Smooth muscle cell (in vitro differentiated cells): Measurements from ENCODE around the gene VAV2. TPM values are rescaled to one million over a fixed set of nuclear protein-coding genes. Genes with fewer than 3 reads are reported as not detected.

Experiments used
- DNase-seq: peaks from one replicate; lab custom pipeline; 2025; ENCODE audit not compliant: unreplicated experiment; lab: John Stamatoyannopoulos, UW
- H2AFZ ChIP-seq: fragments of 200-600 bp; sonication (generic); 2 replicates; pipeline ENCODE4 v1.6.0; 2016; ENCODE audit warnings: antibody characterized with exemption, low read depth, mild to moderate bottlenecking
- H3F3A ChIP-seq: fragments of 200-600 bp; sonication (generic); 2 replicates; pipeline ENCODE4 v1.6.0; 2017; ENCODE audit warnings: antibody characterized with exemption, low read depth
- H3K27ac ChIP-seq: fragments of 200-600 bp; sonication (generic); 2 replicates; pipeline ENCODE4 v1.5.1; 2016; ENCODE audit warnings: low read depth, mild to moderate bottlenecking
- H3K27me3 ChIP-seq: fragments of 200-600 bp; sonication (generic); 2 replicates; pipeline ENCODE4 v1.6.1; 2016; ENCODE audit warnings: low read depth, mild to moderate bottlenecking
- H3K36me3 ChIP-seq: fragments of 200-600 bp; sonication (generic); 2 replicates; pipeline ENCODE4 v1.5.1; 2016; ENCODE audit warnings: low read depth
- H3K4me1 ChIP-seq: fragments of 200-600 bp; sonication (generic); 2 replicates; pipeline ENCODE4 v1.5.1; 2016; ENCODE audit warnings: low read depth
- H3K4me2 ChIP-seq: fragments of 200-600 bp; sonication (generic); 2 replicates; pipeline ENCODE4 v1.6.0; 2016; ENCODE audit warnings: mild to moderate bottlenecking
- H3K4me3 ChIP-seq: fragments of 200-600 bp; sonication (generic); 2 replicates; pipeline ENCODE4 v1.5.1; 2016; ENCODE audit warnings: mild to moderate bottlenecking
- H3K79me2 ChIP-seq: fragments of 200-600 bp; sonication (generic); 2 replicates; pipeline ENCODE4 v1.6.0; 2016; ENCODE audit warnings: low read depth, mild to moderate bottlenecking
- H3K9ac ChIP-seq: fragments of 200-600 bp; sonication (generic); 2 replicates; pipeline ENCODE4 v1.6.0; 2016; ENCODE audit warnings: low read depth
- H3K9me3 ChIP-seq: fragments of 200-600 bp; sonication (generic); replicated peaks from 2 replicates; pipeline ENCODE4 v1.5.1; 2016; ENCODE audit warnings: low read depth
- H4K20me1 ChIP-seq: fragments of 200-600 bp; sonication (generic); 2 replicates; pipeline ENCODE4 v1.6.0; 2016; ENCODE audit warnings: low read depth
- CTCF ChIP-seq: fragments of 200-600 bp; sonication (generic); IDR thresholded peaks from 2 replicates; pipeline ENCODE4 v1.5.1; 2017; ENCODE audit warnings: borderline replicate concordance, mild to moderate bottlenecking, antibody characterized with exemption; ENCODE audit not compliant: insufficient read depth, poor library complexity, severe bottlenecking
- WGBS: methylation state at CpG from one replicate; pipeline ENCODE4 v1.1.7; 2016; ENCODE audit warnings: low lambda C conversion rate; 5-methylcytosine and 5-hydroxymethylcytosine counted together
- polyA plus RNA-seq: library from polyadenylated mRNA; unstranded; fragments of >200 nt; fragmentation: Nextera tagmentation; extraction: Ambion mirVana; gene quantifications from 2 replicates; pipeline ENCODE4 v1.2.1, GENCODE V29; 2016
- total RNA-seq: library from RNA; depleted of rRNA; stranded (reverse); fragments of >200 nt; gene quantifications from 2 replicates; pipeline ENCODE4 v1.2.3, GENCODE V29; 2014

Gene VAV2
- total and polyA plus RNA-seq, 2 experiments from 2014 or later, result 26.2 to 35.3 TPM

GRCh38 chr9:133875131-133875530, 117.0 kb downstream of the VAV2 start:
- H3K4me3 ChIP-seq, result no peak overlapping the region
- H4K20me1 ChIP-seq, result peaks cover 5% of the 10 kb centered on the region
- peak overlapping the region; percentile 51 for H3K4me2 ChIP-seq
- peak overlapping the region; percentile 96 for H3K27ac ChIP-seq
- H3F3A ChIP-seq, result peaks cover 3% of the 10 kb centered on the region
- no peaks in the 10 kb centered on the region for H3K27me3 ChIP-seq
- H3K9ac ChIP-seq, result peak overlapping the region; percentile 81
- no peaks in the 10 kb centered on the region for H3K36me3 ChIP-seq
- no peaks in the 10 kb centered on the region for H3K9me3 ChIP-seq
- no peak for TF ChIP-seq CTCF
- DNase-seq, result no peak
- WGBS, result 73% methylated on average over 11 of the region's 11 CpGs
- peaks cover 21% of the 10 kb centered on the region for H3K4me1 ChIP-seq
- no peak overlapping the region for H2AFZ ChIP-seq
- peaks cover 67% of the 10 kb centered on the region for H3K79me2 ChIP-seq

GRCh38 chr9:133874659-133875058, 117.5 kb downstream of the VAV2 start:
- H3K4me3 ChIP-seq, result no peak overlapping the region
- H3K9ac ChIP-seq, result peak overlapping the region; percentile 81
- H3K4me2 ChIP-seq, result peak overlapping the region; percentile 51
- H3K4me1 ChIP-seq, result peaks cover 26% of the 10 kb centered on the region
- peak overlapping the region; percentile 96 for H3K27ac ChIP-seq
- WGBS, result 52% methylated on average over 10 of the region's 10 CpGs
- DNase-seq, result no peak
- no peaks in the 10 kb centered on the region for H3K27me3 ChIP-seq
- peaks cover 7% of the 10 kb centered on the region for H3F3A ChIP-seq
- H3K36me3 ChIP-seq, result no peaks in the 10 kb centered on the region
- H4K20me1 ChIP-seq, result peaks cover 10% of the 10 kb centered on the region
- no peaks in the 10 kb centered on the region for H3K9me3 ChIP-seq
- peaks cover 67% of the 10 kb centered on the region for H3K79me2 ChIP-seq
- TF ChIP-seq CTCF, result no peak
- no peak overlapping the region for H2AFZ ChIP-seq

GRCh38 chr9:133874060-133874657, 118.0 kb downstream of the VAV2 start:
- Histone ChIP-seq H3K9me3 (no peaks in the 10 kb centered on the region), H3K9ac (peak overlapping the region; percentile 81), H4K20me1 (peaks cover 15% of the 10 kb centered on the region), H2AFZ (no peak overlapping the region), H3K79me2 (peaks cover 69% of the 10 kb centered on the region), H3K4me2 (peak overlapping the region; percentile 60), H3K4me1 (peaks cover 27% of the 10 kb centered on the region), H3F3A (peaks cover 7% of the 10 kb centered on the region), H3K27me3 (no peaks in the 10 kb centered on the region), H3K27ac (peak overlapping the region; percentile 96), H3K36me3 (no peaks in the 10 kb centered on the region), H3K4me3 (no peak overlapping the region)
- DNase-seq, result no peak
- 18% methylated on average over 14 of the region's 14 CpGs for WGBS
- TF ChIP-seq CTCF, result no peak

- DNase-seq, result no peak
- Histone ChIP-seq H3K4me1 (peaks cover 27% of the 10 kb centered on the region), H3K4me3 (no peak overlapping the region), H3F3A (peaks cover 7% of the 10 kb centered on the region), H3K36me3 (no peaks in the 10 kb centered on the region), H3K79me2 (peaks cover 69% of the 10 kb centered on the region), H3K9ac (peak overlapping the region; percentile 76), H3K4me2 (peak overlapping the region; percentile 60), H3K9me3 (no peaks in the 10 kb centered on the region), H3K27me3 (no peaks in the 10 kb centered on the region), H3K27ac (peak overlapping the region; percentile 96), H4K20me1 (peaks cover 17% of the 10 kb centered on the region), H2AFZ (no peak overlapping the region)
- TF ChIP-seq CTCF, result no peak
- 51% methylated on average over 9 of the region's 9 CpGs for WGBS
Observed at GRCh38 chr9:133873461-133873891, 118.6 kb downstream of the VAV2 start.
